ENCODE data around the gene IDH3B. TPM values are rescaled to one million over a fixed set of nuclear protein-coding genes. Genes with fewer than 3 reads are reported as not detected.

Gene IDH3B
- total RNA-seq, 1 donor from 2014 or later: 103 TPM

- no peaks in the 10 kb centered on the region for H3K27me3 Mint-ChIP-seq (ENCODE audit: unreplicated experiment)
- no peak overlapping the region for H3K27ac Mint-ChIP-seq (ENCODE audit: unreplicated experiment)
- no peak overlapping the region for H3K4me3 Mint-ChIP-seq (ENCODE audit: unreplicated experiment)
- H3K4me1 Mint-ChIP-seq (ENCODE audit: low read depth, unreplicated experiment): no peaks in the 10 kb centered on the region
- H3K9me3 Mint-ChIP-seq (ENCODE audit: unreplicated experiment): peaks cover 2% of the 10 kb centered on the region
- TF ChIP-seq CTCF (IDR thresholded peaks at IDR 0.05; ENCODE audit: partially characterized antibody, unreplicated experiment): no peak
- no peaks in the 10 kb centered on the region for H3K36me3 Mint-ChIP-seq (ENCODE audit: unreplicated experiment)
- DNase-seq: no peak
These were observed 20.3 kb downstream of the IDH3B start for GRCh38 chr20:2643708-2644107.

GRCh38 chr20:2640899-2641298, 23.1 kb downstream of the IDH3B start:
- Mint-ChIP-seq H3K27me3 (ENCODE audit: unreplicated experiment) (peaks cover 1% of the 10 kb centered on the region), H3K9me3 (ENCODE audit: unreplicated experiment) (peaks cover 2% of the 10 kb centered on the region), H3K4me1 (ENCODE audit: low read depth, unreplicated experiment) (no peaks in the 10 kb centered on the region), H3K4me3 (ENCODE audit: unreplicated experiment) (no peak overlapping the region), H3K36me3 (ENCODE audit: unreplicated experiment) (no peaks in the 10 kb centered on the region), H3K27ac (ENCODE audit: unreplicated experiment) (no peak overlapping the region)
- DNase-seq: no peak
- TF ChIP-seq CTCF (IDR thresholded peaks at IDR 0.05; ENCODE audit: partially characterized antibody, unreplicated experiment): no peak

- no peak for DNase-seq
- Mint-ChIP-seq H3K27me3 (ENCODE audit: unreplicated experiment) (peaks cover 1% of the 10 kb centered on the region), H3K4me3 (ENCODE audit: unreplicated experiment) (no peak overlapping the region)
These were observed 23.8 kb downstream of the IDH3B start for GRCh38 chr20:2640260-2640659.

GRCh38 chr20:2637246-2637645, 26.8 kb downstream of the IDH3B start:
- Mint-ChIP-seq H3K9me3 (ENCODE audit: unreplicated experiment) (peaks cover 2% of the 10 kb centered on the region), H3K27me3 (ENCODE audit: unreplicated experiment) (peaks cover 5% of the 10 kb centered on the region), H3K27ac (ENCODE audit: unreplicated experiment) (no peak overlapping the region), H3K4me3 (ENCODE audit: unreplicated experiment) (no peak overlapping the region), H3K4me1 (ENCODE audit: low read depth, unreplicated experiment) (no peaks in the 10 kb centered on the region), H3K36me3 (ENCODE audit: unreplicated experiment) (no peaks in the 10 kb centered on the region)
- no peak for DNase-seq
- no peak for TF ChIP-seq CTCF (IDR thresholded peaks at IDR 0.05; ENCODE audit: partially characterized antibody, unreplicated experiment)

More at GRCh38 chr20:2640260-2640659, 23.8 kb downstream of the IDH3B start:
- H3K36me3 Mint-ChIP-seq (ENCODE audit: unreplicated experiment): no peaks in the 10 kb centered on the region
- peaks cover 2% of the 10 kb centered on the region for H3K9me3 Mint-ChIP-seq (ENCODE audit: unreplicated experiment)
- H3K4me1 Mint-ChIP-seq (ENCODE audit: low read depth, unreplicated experiment): no peaks in the 10 kb centered on the region
- no peak overlapping the region for H3K27ac Mint-ChIP-seq (ENCODE audit: unreplicated experiment)
- no peak for TF ChIP-seq CTCF (IDR thresholded peaks at IDR 0.05; ENCODE audit: partially characterized antibody, unreplicated experiment)

- no peak for TF ChIP-seq CTCF (IDR thresholded peaks at IDR 0.05; ENCODE audit: partially characterized antibody, unreplicated experiment)
- Mint-ChIP-seq H3K4me1 (ENCODE audit: low read depth, unreplicated experiment) (no peaks in the 10 kb centered on the region), H3K36me3 (ENCODE audit: unreplicated experiment) (no peaks in the 10 kb centered on the region), H3K27ac (ENCODE audit: unreplicated experiment) (no peak overlapping the region), H3K9me3 (ENCODE audit: unreplicated experiment) (peaks cover 2% of the 10 kb centered on the region), H3K4me3 (ENCODE audit: unreplicated experiment) (no peak overlapping the region), H3K27me3 (ENCODE audit: unreplicated experiment) (peaks cover 5% of the 10 kb centered on the region)
- DNase-seq: no peak
These were observed 30.6 kb downstream of the IDH3B start for GRCh38 chr20:2633381-2633780.

All from glutamatergic neuron (in vitro differentiated cells).